ENCODE measurements around the gene FBXW7.
"Not testable (repeated sequence)": the region's sequence is repeated elsewhere in the genome, so short reads cannot be mapped to it uniquely, and the experiment has no call there.

The FBXW7 gene

GRCh38 chr4:152544533-152544932 lies 8.6 kb upstream of the FBXW7 start:
- not testable (repeated sequence) for DNase-seq

DNA sequence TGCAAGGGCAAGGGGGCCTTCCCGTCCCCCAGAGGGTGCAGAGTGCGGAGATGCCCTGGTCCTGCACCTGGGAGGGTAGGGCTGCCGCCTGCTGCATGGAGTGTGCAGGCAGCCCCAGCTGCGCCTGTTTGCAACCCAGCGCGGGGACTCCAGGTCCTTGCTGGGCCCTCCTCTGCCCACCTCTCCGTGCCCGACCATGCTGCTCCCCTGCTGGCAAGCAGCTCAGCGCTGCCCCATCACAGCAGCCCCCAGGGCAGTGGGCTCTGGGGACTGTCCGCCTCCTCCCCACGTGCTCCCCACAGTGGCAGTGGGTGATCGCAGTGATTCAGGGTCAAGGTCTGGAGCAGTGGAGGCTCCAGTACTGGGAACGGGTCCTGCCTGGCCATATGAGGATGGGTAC lies 5.0 kb upstream of the FBXW7 start:
- no peak for DNase-seq

DNA sequence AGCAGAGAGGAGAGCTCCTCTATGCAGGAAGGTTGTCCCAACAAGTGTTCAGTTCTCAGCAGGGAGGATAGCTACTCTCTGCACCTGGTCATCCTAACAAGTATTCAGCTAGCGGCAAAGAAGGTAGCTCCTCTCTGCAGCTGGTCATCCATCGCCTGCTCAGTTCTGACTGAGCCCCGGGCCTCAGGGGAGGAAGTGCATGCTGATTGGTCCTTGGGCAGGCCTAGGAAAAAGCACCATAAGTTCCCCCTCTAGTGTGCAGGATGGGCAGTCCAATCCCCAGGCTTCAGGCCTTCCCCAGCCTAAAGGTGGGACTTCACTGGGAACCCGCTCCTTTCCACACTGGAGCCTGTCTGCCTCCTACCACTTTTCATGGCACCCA lies 4.4 kb upstream of the FBXW7 start:
- DNase-seq: no peak

- no peak for DNase-seq
Measured at GRCh38 chr4:152539556-152540292, 3.8 kb upstream of the FBXW7 start.

- no peak for DNase-seq
Measured at GRCh38 chr4:152537881-152538280, 2.0 kb upstream of the FBXW7 start.

GRCh38 chr4:152536545-152537182 lies 772 bp upstream of the FBXW7 start:
- DNase-seq: peak; percentile 71

- peak; percentile 15 for DNase-seq
Measured at GRCh38 chr4:152535360-152535902, 461 bp downstream of the FBXW7 start.

- DNase-seq: peak; percentile 42
Measured at GRCh38 chr4:152534541-152535359, 1.1 kb downstream of the FBXW7 start.

GRCh38 chr4:152531479-152531878 lies 4.4 kb downstream of the FBXW7 start:
- DNase-seq: no peak

DNA sequence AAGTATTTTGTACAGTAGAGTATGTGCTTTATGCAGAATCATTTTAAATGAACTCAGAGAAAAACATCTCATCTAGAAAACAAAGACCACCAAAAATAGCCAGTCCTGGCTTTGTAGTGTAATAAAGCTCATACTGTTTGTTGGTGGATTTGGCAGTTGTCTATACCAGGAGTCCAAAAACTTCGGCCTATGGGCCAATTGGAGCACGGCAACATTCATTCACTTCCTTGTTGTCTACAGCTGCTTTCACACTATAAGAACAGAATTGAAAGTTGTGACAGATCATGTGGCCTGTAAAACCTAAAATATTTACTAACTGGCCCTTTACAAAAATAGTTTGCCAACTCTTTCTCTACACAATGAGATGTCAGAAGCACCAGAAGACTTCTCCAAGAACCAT lies 5.3 kb downstream of the FBXW7 start:
- no peak for DNase-seq

- DNase-seq: no peak
Measured at GRCh38 chr4:152529880-152530279, 6.0 kb downstream of the FBXW7 start.

- DNase-seq: no peak
Measured at GRCh38 chr4:152528060-152528459, 7.8 kb downstream of the FBXW7 start.

- DNase-seq: no peak
Measured at GRCh38 chr4:152525878-152526277, 10.0 kb downstream of the FBXW7 start.

DNA sequence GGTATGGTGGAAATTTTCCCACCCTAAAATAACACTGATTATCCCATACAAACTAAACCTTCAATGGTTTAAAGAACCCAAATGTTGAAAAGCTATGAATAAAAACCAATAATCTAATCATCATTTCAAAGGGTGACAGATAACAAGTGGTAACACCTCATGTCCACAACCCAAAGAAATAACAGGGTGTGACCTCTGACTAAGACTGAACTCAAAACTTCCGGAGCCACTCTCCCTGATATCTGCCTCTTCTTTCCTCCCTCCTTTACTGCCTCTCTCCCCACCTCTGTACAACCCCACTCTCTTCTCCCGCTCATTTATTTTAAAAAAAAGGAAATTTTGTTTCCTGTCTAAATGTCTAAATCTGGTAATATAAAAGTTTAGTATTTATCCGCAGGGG lies 11.5 kb downstream of the FBXW7 start:
- DNase-seq: no peak

GRCh38 chr4:152523731-152524130 lies 12.2 kb downstream of the FBXW7 start:
- no peak for DNase-seq

DNA sequence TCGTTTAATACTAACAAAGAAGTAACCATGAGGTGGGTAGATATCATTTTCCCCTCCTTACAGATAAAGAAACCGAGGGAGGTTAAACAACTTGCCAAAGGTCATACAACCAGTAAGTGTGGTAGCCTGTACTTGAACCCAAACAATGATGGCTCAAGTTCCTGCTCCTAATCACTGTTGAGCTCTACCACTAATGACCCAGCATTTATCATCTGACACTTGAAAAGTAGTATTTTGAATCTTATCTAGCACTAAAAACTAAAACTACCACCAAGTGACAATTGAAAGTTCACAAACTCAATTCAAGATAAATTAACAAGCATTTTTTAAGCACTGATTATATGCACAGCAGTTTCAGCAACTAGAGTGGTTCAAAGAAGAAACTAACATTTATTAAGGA lies 13.1 kb downstream of the FBXW7 start:
- DNase-seq: no peak

DNA sequence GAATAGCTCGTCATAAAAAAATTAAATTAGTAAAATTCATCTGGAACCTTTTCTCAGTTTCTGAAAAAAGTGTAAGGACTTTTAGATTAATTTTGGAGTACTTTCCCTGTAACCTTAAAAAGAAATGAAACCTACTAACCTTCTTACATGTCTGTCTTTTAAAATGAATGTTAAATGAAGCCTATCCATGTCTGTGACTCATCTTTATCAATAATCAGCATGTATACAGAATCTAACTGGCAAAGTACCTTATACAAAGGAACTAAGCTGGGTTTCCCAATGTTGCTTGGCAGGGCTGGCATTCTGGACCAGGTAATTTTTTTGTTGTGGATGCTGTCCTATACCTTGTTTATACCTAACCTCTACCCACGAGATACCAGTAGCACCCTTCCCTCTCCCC lies 13.6 kb downstream of the FBXW7 start:
- DNase-seq: no peak

- DNase-seq: no peak
Measured at GRCh38 chr4:152516156-152516555, 19.7 kb downstream of the FBXW7 start.

- DNase-seq: no peak
Measured at GRCh38 chr4:152515678-152516077, 20.2 kb downstream of the FBXW7 start.

- no peak for DNase-seq
Measured at GRCh38 chr4:152514356-152514755, 21.5 kb downstream of the FBXW7 start.

GRCh38 chr4:152513078-152513477 lies 22.8 kb downstream of the FBXW7 start:
- no peak for DNase-seq

GRCh38 chr4:152512483-152512882 lies 23.4 kb downstream of the FBXW7 start:
- no peak for DNase-seq

DNA sequence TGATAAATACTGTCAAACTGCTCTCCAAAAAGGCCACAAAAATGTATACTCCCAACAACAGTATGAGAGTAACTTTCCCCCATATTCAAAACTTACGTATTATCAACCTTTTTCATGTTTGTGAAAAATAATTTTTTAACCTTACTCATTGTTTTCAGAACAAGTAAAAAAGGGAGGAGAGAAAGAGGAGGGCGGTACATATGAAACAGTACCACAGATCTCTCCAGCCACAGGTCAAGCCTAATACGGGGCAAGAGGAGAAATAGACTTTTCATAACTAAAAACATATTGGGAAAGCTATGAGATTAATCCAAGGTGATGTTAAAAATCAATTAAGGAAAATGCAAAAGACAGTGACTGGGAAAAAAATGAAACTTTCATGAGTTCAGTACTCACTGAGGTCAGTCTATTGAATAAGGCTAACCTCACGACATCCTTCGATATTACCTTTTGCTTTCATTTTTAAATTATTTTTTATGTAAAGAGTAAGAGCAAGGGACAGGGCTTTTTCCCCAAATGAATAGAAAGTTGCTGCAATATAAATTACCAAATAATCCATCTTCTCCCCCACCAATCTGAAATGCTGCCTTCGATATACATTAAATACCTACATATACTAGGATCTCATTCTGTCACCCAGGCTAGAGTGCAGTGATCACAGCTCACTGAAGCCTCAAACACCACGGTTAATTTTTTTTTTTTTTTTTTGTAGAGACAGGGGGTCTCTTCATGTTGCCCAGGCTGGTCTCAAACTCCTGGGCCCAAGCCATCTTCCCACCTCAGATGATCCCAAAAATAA lies 25.3 kb downstream of the FBXW7 start:
- no peak for DNase-seq

Data from CD4-positive, alpha-beta T cell treated with Interferon gamma for 1 hour (primary cell).